Psoas muscle (tissue), 8 donors: ENCODE measurements around the gene LCORL. TPM values are rescaled to one million over a fixed set of nuclear protein-coding genes. Genes with fewer than 3 reads are reported as not detected.

Experiments used
- ATAC-seq, 4 donors: fragments of 200-7000 bp; cut with Tn5 transposase; one replicate each; pipeline ENCODE4 v1.9.1; 2020; ENCODE audit warnings: moderate library complexity in 3 of 4, mild to moderate bottlenecking in 2 of 4
- DNase-seq, 2 donors: peaks; one replicate each; pipeline ENCODE4 v3.0.0-alpha.2; 2020
- H3K27ac ChIP-seq: fragments of 200-600 bp; one replicate; pipeline ENCODE4 v1.8.0; 2022
- H3K27me3 ChIP-seq, 3 donors: fragments of 200-600 bp in 1 of 3; one replicate each; pipeline versions ENCODE4 v1.6.1 to v1.8.0; 2013 to 2022; ENCODE audit warnings: low read length in 2 of 3, mild to moderate bottlenecking in 2 of 3, moderate library complexity in 1 of 3; ENCODE audit not compliant: insufficient read depth in 3 of 3
- H3K36me3 ChIP-seq, 2 donors: fragments of 200-600 bp in 1 of 2; one replicate each; pipeline versions ENCODE4 v1.6.1 to v1.8.0; 2013 to 2022; ENCODE audit warnings: low read depth in 1 of 2, mild to moderate bottlenecking in 1 of 2, moderate library complexity in 1 of 2; ENCODE audit not compliant: insufficient read depth in 1 of 2
- H3K4me1 ChIP-seq: fragments of 200-600 bp; one replicate; pipeline ENCODE4 v1.8.0; 2022
- H3K4me3 ChIP-seq: fragments of 200-600 bp; one replicate; pipeline ENCODE4 v1.8.0; 2022; ENCODE audit warnings: mild to moderate bottlenecking
- H3K9me3 ChIP-seq: fragments of 200-600 bp; one replicate; pipeline ENCODE4 v1.8.0; 2022
- WGBS, 3 donors: extraction: QIAGEN DNeasy Blood & Tissue Kit; methylation state at CpG; one replicate each; pipeline versions ENCODE4 v1.1.6 to v1.1.7; 2013; 5-methylcytosine and 5-hydroxymethylcytosine counted together
- intact Hi-C, 2 donors: fragments of 100-400 bp; cut with DNase I; formaldehyde crosslinking; loops; one replicate each; pipeline versions ENCODE4 v1.11.0 to v1.14.2; 2022
- polyA plus RNA-seq, 3 donors: library from polyadenylated mRNA; stranded (reverse); fragments of 200-250 nt; gene quantifications; one replicate each; pipeline ENCODE4 v1.2.3, GENCODE V29; 2013
- total RNA-seq, 4 donors: library from RNA; stranded (reverse); fragmentation: NEBNext Ultra II Directional in 2 of 4; extraction: Animal tissue kit (Norgen Biotek cat#: 25700) in 2 of 4; gene quantifications; one replicate each; pipeline versions ENCODE4 v1.2.1 to v1.2.4, GENCODE V29; 2021 to 2023
- TF ChIP-seq, protein P1 (sequence below): fragments of 200-600 bp; IDR thresholded peaks from one replicate; pipeline ENCODE4 v1.8.0; 2022; ENCODE audit warnings: antibody characterized with exemption
- donor health status: healthy with polysubstance abuse.
- donor health status: DM: no; HTN: no; CAD: no; lungs with moderate emphysema.
- donor health status: Bipolar disorder and iron deficiency.
- donor health status: healthy.
- donor health status: DM: yes; HTN: yes; CAD: no.
- donor health status: DM: no; HTN: no; CAD: no.
- donor health status: DM: no; HTN: no; CAD: no.
- donor health status: DM: yes; HTN: yes; CAD: no.

LCORL gene
- total and polyA plus RNA-seq, 7 donors, result 2.1 to 7.5 (median 5.3) TPM

DNA sequence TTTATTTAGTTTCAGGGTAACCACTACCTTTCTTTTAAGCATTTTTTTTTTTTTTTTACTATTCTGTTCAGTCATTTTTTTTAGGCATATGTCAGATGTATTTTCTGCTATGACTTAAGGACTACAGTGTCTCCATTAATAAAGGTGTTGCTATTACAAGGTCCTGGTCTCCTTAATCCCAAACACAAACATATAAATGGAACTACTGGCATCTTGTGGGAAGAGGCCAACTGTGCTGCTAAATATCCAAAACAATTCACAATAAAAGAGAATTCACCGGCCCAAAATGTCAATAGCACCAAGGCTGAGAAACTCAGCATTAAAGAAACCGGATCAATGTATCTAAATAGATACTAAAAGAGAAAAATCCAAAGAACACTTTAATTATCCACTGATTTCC lies 26.4 kb downstream of the LCORL start:
- DNase-seq (no peak), ATAC-seq (no peak)
- Histone ChIP-seq H3K27me3 (no peaks in the 10 kb centered on the region), H3K9me3 (no peaks in the 10 kb centered on the region), H3K27ac (no peak overlapping the region), H3K4me1 (peaks cover 6% of the 10 kb centered on the region), H3K4me3 (no peak overlapping the region), H3K36me3 (no peaks in the 10 kb centered on the region)
- TF ChIP-seq, protein P1, sequence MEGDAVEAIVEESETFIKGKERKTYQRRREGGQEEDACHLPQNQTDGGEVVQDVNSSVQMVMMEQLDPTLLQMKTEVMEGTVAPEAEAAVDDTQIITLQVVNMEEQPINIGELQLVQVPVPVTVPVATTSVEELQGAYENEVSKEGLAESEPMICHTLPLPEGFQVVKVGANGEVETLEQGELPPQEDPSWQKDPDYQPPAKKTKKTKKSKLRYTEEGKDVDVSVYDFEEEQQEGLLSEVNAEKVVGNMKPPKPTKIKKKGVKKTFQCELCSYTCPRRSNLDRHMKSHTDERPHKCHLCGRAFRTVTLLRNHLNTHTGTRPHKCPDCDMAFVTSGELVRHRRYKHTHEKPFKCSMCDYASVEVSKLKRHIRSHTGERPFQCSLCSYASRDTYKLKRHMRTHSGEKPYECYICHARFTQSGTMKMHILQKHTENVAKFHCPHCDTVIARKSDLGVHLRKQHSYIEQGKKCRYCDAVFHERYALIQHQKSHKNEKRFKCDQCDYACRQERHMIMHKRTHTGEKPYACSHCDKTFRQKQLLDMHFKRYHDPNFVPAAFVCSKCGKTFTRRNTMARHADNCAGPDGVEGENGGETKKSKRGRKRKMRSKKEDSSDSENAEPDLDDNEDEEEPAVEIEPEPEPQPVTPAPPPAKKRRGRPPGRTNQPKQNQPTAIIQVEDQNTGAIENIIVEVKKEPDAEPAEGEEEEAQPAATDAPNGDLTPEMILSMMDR, result no peak
- 62 to 96% (median 94%) methylated on average over 2 of the region's 2 CpGs for WGBS, 3 donors
- intact Hi-C loops, result no loop called here

DNA sequence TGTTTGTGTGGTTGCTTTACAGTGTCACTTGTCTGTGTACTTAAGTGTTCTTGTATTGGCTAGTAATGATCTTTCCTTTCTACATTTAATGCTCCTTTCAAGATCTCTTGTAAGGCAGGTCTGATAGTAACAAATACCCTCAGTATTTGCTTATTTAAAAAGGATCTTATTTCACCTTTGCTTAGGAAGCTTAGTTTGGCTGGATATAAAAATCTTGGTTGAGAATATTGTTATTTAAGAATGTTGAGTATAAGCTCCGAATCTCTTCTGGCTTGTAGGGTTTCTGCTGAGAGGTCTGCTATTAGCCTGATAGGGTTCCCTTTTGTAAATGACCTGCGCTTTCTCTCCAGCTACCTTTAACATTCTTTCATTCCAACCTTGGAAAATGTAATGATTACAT lies 35.7 kb downstream of the LCORL start:
- Histone ChIP-seq H3K27me3 (no peaks in the 10 kb centered on the region), H3K4me3 (no peak overlapping the region), H3K27ac (no peak overlapping the region), H3K36me3 (no peaks in the 10 kb centered on the region), H3K4me1 (no peaks in the 10 kb centered on the region), H3K9me3 (peaks cover 13% of the 10 kb centered on the region)
- intact Hi-C loops, result no loop called here
- TF ChIP-seq, protein P1, result no peak
- ATAC-seq (no peak), DNase-seq (no peak)
- WGBS, 3 donors, result 96 to 100% (median 98%) methylated on average over 2 of the region's 2 CpGs

DNA sequence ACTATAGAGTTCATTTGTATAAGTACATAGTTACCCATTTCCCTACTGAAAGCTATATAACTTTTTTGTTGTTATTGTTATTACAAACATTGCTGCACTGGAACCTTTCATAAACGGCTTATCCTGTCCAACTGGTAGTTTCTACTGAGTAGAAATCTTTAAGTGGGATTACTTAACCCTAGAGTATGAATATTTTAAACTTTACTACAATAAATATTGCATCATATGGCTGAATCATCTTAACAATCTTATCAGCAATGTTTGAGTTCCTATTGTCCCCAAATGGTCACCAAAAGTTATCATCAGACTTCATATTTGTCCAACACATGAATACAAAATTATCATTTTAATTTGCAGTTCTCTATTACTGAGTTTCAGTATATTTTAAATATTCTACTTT lies 40.5 kb downstream of the LCORL start:
- no peak for DNase-seq
- no peak for ATAC-seq
- TF ChIP-seq, protein P1, result no peak
- intact Hi-C loops, result no loop called here
- 88 to 95% (median 92%) methylated on average over 1 of the region's 1 CpG for WGBS, 3 donors
- Histone ChIP-seq H3K4me1 (no peaks in the 10 kb centered on the region), H3K9me3 (peaks cover 9% of the 10 kb centered on the region), H3K27me3 (no peaks in the 10 kb centered on the region), H3K36me3 (no peaks in the 10 kb centered on the region), H3K4me3 (no peak overlapping the region), H3K27ac (no peak overlapping the region)

GRCh38 chr4:17968721-17969120 lies 52.8 kb downstream of the LCORL start:
- Histone ChIP-seq H3K4me1 (peaks cover 12% of the 10 kb centered on the region), H3K27ac (no peak overlapping the region), H3K9me3 (no peaks in the 10 kb centered on the region), H3K36me3 (no peaks in the 10 kb centered on the region), H3K4me3 (no peak overlapping the region), H3K27me3 (no peaks in the 10 kb centered on the region)
- ATAC-seq, result no peak
- no peak for DNase-seq
- intact Hi-C loops, result no loop called here
- TF ChIP-seq, protein P1, result no peak

DNA sequence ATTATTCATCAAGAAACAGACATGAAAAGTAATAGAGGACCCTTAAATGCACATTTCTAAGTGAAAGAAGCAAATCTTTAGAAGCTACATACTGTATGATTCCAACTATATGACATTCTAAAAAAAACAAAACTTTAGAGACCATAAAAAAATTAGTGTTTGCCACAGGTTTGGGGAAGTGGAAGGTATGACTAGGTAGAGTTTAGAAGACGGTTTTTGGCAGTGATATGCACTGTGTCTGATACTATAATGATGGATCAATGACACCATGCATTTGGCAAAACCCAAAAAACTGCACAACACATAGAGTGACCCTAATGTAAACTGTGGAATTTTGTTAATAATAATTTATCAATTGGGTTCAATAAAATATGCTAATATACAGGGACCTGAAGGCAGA lies 54.5 kb downstream of the LCORL start:
- 86 to 95% (median 89%) methylated on average over 1 of the region's 1 CpG for WGBS, 3 donors

More for the DNA sequence above, 54.5 kb downstream of the LCORL start:
- no peaks in the 10 kb centered on the region for H3K36me3 ChIP-seq
- no peak overlapping the region for H3K27ac ChIP-seq
- H3K9me3 ChIP-seq, result no peaks in the 10 kb centered on the region
- intact Hi-C loops, result no loop called here
- DNase-seq (no peak), ATAC-seq (no peak)
- H3K4me3 ChIP-seq, result no peak overlapping the region
- peaks cover 12% of the 10 kb centered on the region for H3K4me1 ChIP-seq
- H3K27me3 ChIP-seq, result no peaks in the 10 kb centered on the region
- TF ChIP-seq, protein P1, result no peak
